Hematopoietic multipotent progenitor cell (in vitro differentiated cells): ENCODE results near the gene GET3. TPM values are rescaled to one million over a fixed set of nuclear protein-coding genes. Genes with fewer than 3 reads are reported as not detected.

ENCODE experiments used
- DNase-seq, 3 donors: peaks; one replicate each; pipeline ENCODE4 v3.0.0-alpha.2; 2011 to 2015; ENCODE audit warnings: low read depth in 2 of 3, low spot score in 2 of 3
- total RNA-seq: library from RNA; depleted of rRNA; stranded (reverse); fragments of >200 nt; gene quantifications from one replicate; pipeline ENCODE4 v1.2.3, GENCODE V29; 2012

The GET3 gene
- total RNA-seq, 1 donor, result 106 TPM

GRCh38 chr19:12778017-12778904 lies 41.0 kb downstream of the GET3 start:
- peak in 1 of 3 donors; percentile 29 for DNase-seq

- DNase-seq, result no peak
Measured at GRCh38 chr19:12778905-12779161, 41.5 kb downstream of the GET3 start.

- DNase-seq, result peak in 1 of 3 donors; percentile 29
Measured at GRCh38 chr19:12779162-12779993, 42.1 kb downstream of the GET3 start.

- DNase-seq, result peak in 1 of 3 donors; percentile 77
Measured at GRCh38 chr19:12782174-12782423, 44.8 kb downstream of the GET3 start.

- DNase-seq, result peak in 2 of 3 donors; percentile 85 to 97
Measured at GRCh38 chr19:12782424-12783290, 45.4 kb downstream of the GET3 start.

- peak in 1 of 3 donors; percentile 59 for DNase-seq
Measured at GRCh38 chr19:12783291-12783848, 46.1 kb downstream of the GET3 start.

- DNase-seq, result no peak
Measured at GRCh38 chr19:12783849-12784393, 46.6 kb downstream of the GET3 start.

GRCh38 chr19:12784394-12784870 lies 47.1 kb downstream of the GET3 start:
- DNase-seq, result peak in 2 of 3 donors; percentile 50 to 52

GRCh38 chr19:12784871-12785430 lies 47.7 kb downstream of the GET3 start:
- peak in 2 of 3 donors; percentile 46 to 58 for DNase-seq

GRCh38 chr19:12785431-12786031 lies 48.2 kb downstream of the GET3 start:
- peak in 2 of 3 donors; percentile 36 to 50 for DNase-seq

GRCh38 chr19:12786141-12786870 lies 49.0 kb downstream of the GET3 start:
- DNase-seq, result peak in 2 of 3 donors; percentile 69 to 79

- DNase-seq, result no peak
Measured at GRCh38 chr19:12786952-12787351, 49.7 kb downstream of the GET3 start.

GRCh38 chr19:12787458-12787857 lies 50.2 kb downstream of the GET3 start:
- DNase-seq, result no peak

GRCh38 chr19:12788042-12788681 lies 50.9 kb downstream of the GET3 start:
- DNase-seq, result no peak

GRCh38 chr19:12788682-12789097 lies 51.4 kb downstream of the GET3 start:
- peak in 2 of 3 donors; percentile 84 for DNase-seq

- DNase-seq, result peak in 1 of 3 donors; percentile 50
Measured at GRCh38 chr19:12789098-12789903, 52.0 kb downstream of the GET3 start.

GRCh38 chr19:12789904-12790619 lies 52.8 kb downstream of the GET3 start:
- DNase-seq, result peak; percentile 86 to 98 (median 96)
